ENCODE results near the gene MAP4K2.

MAP4K2 gene

GRCh38 chr11:64736654-64737053, 66.4 kb downstream of the MAP4K2 start:
- Mint-ChIP-seq H3K4me3 (no peak overlapping the region), H3K9me3 (no peaks in the 10 kb centered on the region), H3K4me1 (peaks cover 54% of the 10 kb centered on the region), H3K36me3 (peaks cover 5% of the 10 kb centered on the region), H3K27me3 (no peaks in the 10 kb centered on the region), H3K27ac (no peak overlapping the region)

DNA sequence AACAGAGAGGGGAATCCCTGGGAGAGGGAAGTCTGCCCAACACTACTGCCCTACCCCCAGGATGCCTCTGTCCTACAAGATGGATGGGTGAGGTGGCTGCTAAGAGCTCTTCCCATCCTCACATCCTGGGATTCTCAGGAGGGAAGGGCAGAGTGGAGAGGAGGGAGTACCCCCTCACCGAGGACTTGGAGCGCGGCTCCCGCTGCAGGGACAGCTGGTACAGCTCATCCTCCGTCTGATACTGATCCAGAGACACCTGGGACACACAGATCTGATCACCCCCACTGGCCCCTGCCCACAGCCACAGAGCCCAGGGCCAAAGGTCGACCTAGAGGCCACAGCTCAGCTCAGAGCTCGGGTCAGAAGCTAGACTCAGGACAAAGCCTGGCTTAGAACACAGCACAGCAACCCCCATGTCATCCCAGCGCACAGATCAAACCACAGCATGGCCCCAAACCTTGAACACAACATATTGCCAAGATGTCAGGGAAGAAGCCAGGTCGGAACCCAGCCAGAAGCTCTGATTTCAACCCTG, 67.2 kb downstream of the MAP4K2 start:
- peaks cover 5% of the 10 kb centered on the region for H3K36me3 Mint-ChIP-seq
- H3K4me3 Mint-ChIP-seq = no peak overlapping the region
- H3K4me1 Mint-ChIP-seq = peaks cover 47% of the 10 kb centered on the region
- peak overlapping the region; percentile 61 for H3K27ac Mint-ChIP-seq
- no peaks in the 10 kb centered on the region for H3K27me3 Mint-ChIP-seq
- H3K9me3 Mint-ChIP-seq = no peaks in the 10 kb centered on the region
